Gastroesophageal sphincter (tissue), 4 donors: ENCODE data around the gene FBXO38. TPM values are rescaled to one million over a fixed set of nuclear protein-coding genes. Genes with fewer than 3 reads are reported as not detected.

Experiments used
- ATAC-seq: fragments of 150-250 bp; one replicate; pipeline ENCODE4 v1.9.1; 2016; ENCODE audit warnings: mild to moderate bottlenecking, moderate library complexity
- H3K27ac ChIP-seq, 4 donors: fragments of 200-600 bp; sonication (generic) in 3 of 4; 1 replicate in 3 of 4; 2 replicates in 1 of 4; pipeline ENCODE4 v1.5.1; 2016 to 2019
- H3K27me3 ChIP-seq: fragments of 200-600 bp; sonication (generic); one replicate; pipeline ENCODE4 v1.5.1; 2019
- H3K36me3 ChIP-seq, 2 donors: fragments of 200-600 bp; sonication (generic); one replicate each; pipeline ENCODE4 v1.5.1; 2019; ENCODE audit warnings: control low read depth in 1 of 2
- H3K4me1 ChIP-seq, 3 donors: fragments of 200-600 bp; sonication (generic); 1 replicate in 2 of 3; 2 replicates in 1 of 3; pipeline ENCODE4 v1.5.1; 2016 to 2019; ENCODE audit warnings: control low read depth in 2 of 3
- H3K4me3 ChIP-seq, 2 donors: fragments of 200-600 bp; sonication (generic); one replicate each; pipeline ENCODE4 v1.5.1; 2019; ENCODE audit warnings: mild to moderate bottlenecking in 1 of 2, moderate library complexity in 1 of 2
- H3K9me3 ChIP-seq, 3 donors: fragments of 200-600 bp; sonication (generic); one replicate each; pipeline ENCODE4 v1.5.1; 2017 to 2019; ENCODE audit warnings: control low read depth in 2 of 3
- EP300 ChIP-seq: sonication (generic); formaldehyde crosslinking; IDR thresholded peaks from one replicate; pipeline ENCODE4 v1.6.1; 2017; ENCODE audit warnings: antibody characterized with exemption, mild to moderate bottlenecking
- POLR2A ChIP-seq, 2 donors: fragments of 450-650 bp; IDR thresholded peaks; one replicate each; pipeline ENCODE4 v1.6.1; 2017; ENCODE audit warnings: antibody characterized with exemption in 2 of 2, mild to moderate bottlenecking in 2 of 2, moderate library complexity in 1 of 2
- POLR2AphosphoS5 ChIP-seq: sonication (generic); formaldehyde crosslinking; IDR thresholded peaks from one replicate; pipeline ENCODE4 v1.6.1; 2017; ENCODE audit warnings: antibody characterized with exemption
- WGBS, 2 donors: methylation state at CpG; one replicate each; pipeline ENCODE4 v1.1.5; 2018; ENCODE audit warnings: low coverage in 1 of 2; 5-methylcytosine and 5-hydroxymethylcytosine counted together
- total RNA-seq, 4 donors: library from RNA; depleted of rRNA; stranded (reverse); fragments of >200 nt; gene quantifications; one replicate each; pipeline ENCODE4 v1.1.0, GENCODE V29; 2016
- TF ChIP-seq, protein P1 (sequence below), 4 experiments: fragments of 200-600 bp in 2 of 4; fragments of 450-650 bp in 2 of 4; sonication (generic) in 1 of 4; IDR thresholded peaks; one replicate each; pipeline ENCODE4 v1.5.1; 2017 to 2019; ENCODE audit warnings: antibody characterized with exemption in 4 of 4, mild to moderate bottlenecking in 2 of 4, moderate library complexity in 2 of 4

Gene FBXO38
- total RNA-seq, 4 donors from 2014 or later, result 29.6 to 80.2 (median 40.7) TPM

DNA sequence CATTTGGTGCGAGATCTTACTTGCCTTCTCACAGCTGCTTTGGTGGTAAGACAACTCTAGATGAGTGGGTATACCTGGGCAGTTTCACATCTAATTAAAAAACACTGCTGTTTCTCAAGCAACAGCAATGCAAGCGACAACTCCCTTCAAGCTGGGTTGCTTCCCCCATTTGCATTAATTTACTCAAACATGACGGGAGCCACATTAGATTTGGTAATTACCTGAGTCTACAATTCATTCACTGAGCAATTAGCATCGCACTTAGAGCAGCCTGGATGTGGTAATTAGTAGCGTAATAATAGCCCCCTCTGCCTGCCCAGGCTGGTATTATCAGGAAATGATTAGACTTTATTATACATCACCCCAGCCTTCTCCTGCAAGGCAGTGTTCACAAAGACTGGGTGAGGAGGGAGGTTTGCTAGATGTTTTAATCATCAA is 73.4 kb downstream of the FBXO38 start:
- TF ChIP-seq, protein P1, sequence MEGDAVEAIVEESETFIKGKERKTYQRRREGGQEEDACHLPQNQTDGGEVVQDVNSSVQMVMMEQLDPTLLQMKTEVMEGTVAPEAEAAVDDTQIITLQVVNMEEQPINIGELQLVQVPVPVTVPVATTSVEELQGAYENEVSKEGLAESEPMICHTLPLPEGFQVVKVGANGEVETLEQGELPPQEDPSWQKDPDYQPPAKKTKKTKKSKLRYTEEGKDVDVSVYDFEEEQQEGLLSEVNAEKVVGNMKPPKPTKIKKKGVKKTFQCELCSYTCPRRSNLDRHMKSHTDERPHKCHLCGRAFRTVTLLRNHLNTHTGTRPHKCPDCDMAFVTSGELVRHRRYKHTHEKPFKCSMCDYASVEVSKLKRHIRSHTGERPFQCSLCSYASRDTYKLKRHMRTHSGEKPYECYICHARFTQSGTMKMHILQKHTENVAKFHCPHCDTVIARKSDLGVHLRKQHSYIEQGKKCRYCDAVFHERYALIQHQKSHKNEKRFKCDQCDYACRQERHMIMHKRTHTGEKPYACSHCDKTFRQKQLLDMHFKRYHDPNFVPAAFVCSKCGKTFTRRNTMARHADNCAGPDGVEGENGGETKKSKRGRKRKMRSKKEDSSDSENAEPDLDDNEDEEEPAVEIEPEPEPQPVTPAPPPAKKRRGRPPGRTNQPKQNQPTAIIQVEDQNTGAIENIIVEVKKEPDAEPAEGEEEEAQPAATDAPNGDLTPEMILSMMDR (IDR thresholded peaks at IDR 0.05), result no peak
- TF ChIP-seq POLR2AphosphoS5 (no peak), EP300 (no peak), POLR2A (IDR thresholded peaks at IDR 0.05) (no peak)
- Histone ChIP-seq H3K36me3 (no peaks in the 10 kb centered on the region), H3K4me3 (no peak overlapping the region), H3K27ac (no peak overlapping the region), H3K4me1 (no peaks in the 10 kb centered on the region), H3K27me3 (no peaks in the 10 kb centered on the region), H3K9me3 (no peaks in the 10 kb centered on the region)
- ATAC-seq, result no peak
- WGBS, 2 donors, result 49 to 74% methylated on average over 5 of the region's 5 CpGs

DNA sequence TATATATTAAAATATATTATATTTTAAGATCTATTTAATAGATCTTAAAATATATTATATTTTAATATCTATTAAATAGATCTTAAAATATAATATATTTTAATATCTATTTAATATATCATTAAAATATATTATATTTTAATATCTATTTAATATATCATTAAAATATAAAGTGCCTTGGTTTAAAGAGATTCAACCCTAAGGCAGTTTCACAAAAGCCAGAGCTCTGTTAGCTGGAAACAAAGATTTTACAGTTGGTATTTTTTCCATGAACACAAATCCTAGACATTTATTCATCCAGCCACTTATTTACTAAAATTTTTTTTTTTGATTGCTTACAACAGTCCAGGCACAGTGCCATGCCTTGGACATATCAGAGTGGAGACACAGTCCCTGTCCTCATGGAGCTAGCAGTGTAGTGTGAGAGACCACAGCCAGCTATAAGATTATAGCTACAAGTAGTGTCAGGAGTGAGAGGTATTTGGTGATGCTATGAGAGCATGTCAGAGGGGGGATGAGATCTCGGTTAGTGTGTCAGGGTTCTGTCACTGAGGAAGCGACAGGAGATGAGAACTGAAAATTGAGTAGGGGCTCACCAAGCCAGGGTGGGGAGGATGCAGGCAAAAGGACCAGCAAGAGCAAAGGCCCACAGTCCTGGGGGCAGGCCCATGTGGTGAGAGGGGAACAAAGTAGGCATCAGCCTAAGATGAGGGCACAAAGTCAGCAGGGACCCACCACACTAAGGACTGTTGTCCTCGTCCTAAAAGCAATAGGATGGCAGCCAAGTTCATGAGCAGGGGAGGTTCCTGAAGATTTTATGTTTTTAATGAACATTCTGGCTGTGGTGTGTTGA is 74.5 kb downstream of the FBXO38 start:
- Histone ChIP-seq H3K4me1 (no peaks in the 10 kb centered on the region), H3K36me3 (no peaks in the 10 kb centered on the region), H3K9me3 (no peaks in the 10 kb centered on the region), H3K27ac (no peak overlapping the region), H3K4me3 (no peak overlapping the region), H3K27me3 (no peaks in the 10 kb centered on the region)
- 72 to 73% methylated on average over 2 to 3 of the region's 3 CpGs for WGBS, 2 donors
- no peak for TF ChIP-seq POLR2A (IDR thresholded peaks at IDR 0.05)
- TF ChIP-seq, protein P1 (IDR thresholded peaks at IDR 0.05), result no peak
- no peak for TF ChIP-seq EP300
- TF ChIP-seq POLR2AphosphoS5, result no peak
- ATAC-seq, result no peak

DNA sequence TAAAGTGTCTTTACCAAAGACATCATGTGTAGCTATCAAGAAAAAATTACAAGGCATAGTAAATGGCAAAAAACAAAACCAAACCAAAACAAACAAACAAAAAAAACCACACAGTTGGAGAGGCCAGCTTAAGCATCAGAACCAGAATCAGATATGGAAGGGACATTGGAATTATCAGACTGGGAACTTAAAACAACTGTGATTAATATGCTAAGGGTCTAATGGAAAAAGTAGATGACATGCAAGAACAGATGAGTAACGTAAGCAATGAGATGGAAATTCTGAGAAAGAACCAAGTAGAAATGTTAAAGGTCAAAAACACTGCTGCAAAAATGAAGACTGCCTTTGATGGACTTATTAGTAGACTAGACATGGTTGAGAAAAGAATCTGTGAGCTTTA is 75.9 kb downstream of the FBXO38 start:
- Histone ChIP-seq H3K4me1 (peaks cover 0 to 2% (median 0%) of the 10 kb centered on the region in 3 donors), H3K4me3 (no peak overlapping the region), H3K27me3 (no peaks in the 10 kb centered on the region), H3K27ac (no peak overlapping the region), H3K36me3 (no peaks in the 10 kb centered on the region), H3K9me3 (no peaks in the 10 kb centered on the region)
- no peak for TF ChIP-seq POLR2AphosphoS5
- TF ChIP-seq EP300, result no peak
- TF ChIP-seq, protein P1 (IDR thresholded peaks at IDR 0.05), result no peak
- no peak for TF ChIP-seq POLR2A (IDR thresholded peaks at IDR 0.05)
- WGBS, 2 donors, result 19 to 55% methylated on average over 1 of the region's 1 CpG
- no peak for ATAC-seq

DNA sequence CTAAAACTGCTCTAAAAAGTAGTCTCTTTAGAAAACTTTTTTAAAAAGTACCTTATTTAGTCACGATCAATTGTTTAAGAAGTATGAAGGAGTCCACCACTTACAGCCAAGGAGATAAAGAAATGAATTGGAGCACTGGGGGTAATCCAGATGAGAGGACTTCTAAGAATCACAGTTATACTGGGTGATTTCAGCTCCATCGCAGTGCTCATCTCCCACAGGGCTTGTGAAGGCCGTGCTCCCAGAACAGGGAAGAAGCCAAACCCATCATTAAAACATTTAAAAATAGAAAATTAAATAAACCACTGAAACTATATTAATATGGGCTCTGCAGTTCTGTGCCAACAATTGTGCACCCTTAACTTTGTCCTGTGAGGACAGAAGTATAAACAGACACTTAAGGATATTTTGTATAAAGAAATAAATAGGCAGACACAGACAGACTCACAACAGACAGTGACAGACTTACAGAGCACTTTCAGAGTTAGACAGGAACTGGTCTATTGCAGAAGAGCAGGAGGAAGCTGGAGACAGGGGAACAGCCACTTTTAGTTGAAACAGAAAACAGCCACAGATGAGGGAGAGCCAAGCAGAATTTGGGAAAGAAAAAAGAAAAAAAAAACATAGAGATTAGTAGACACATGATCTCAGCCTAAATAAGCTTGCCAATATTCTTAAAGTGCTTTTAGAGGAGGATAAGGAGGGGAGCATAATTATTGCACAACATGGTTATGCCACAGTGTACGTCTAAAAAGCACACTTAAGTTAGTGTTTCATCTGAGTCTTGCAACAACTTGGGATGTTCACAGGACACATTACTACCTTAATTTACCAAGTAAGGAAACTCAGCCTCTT is 81.8 kb downstream of the FBXO38 start:
- Histone ChIP-seq H3K27ac (peak overlapping the region in 1 of 4 donors; percentile 17), H3K36me3 (no peaks in the 10 kb centered on the region), H3K9me3 (no peaks in the 10 kb centered on the region), H3K4me3 (no peak overlapping the region), H3K27me3 (no peaks in the 10 kb centered on the region), H3K4me1 (peaks cover 5 to 42% (median 13%) of the 10 kb centered on the region in 3 donors)
- no peak for TF ChIP-seq POLR2AphosphoS5
- no peak for TF ChIP-seq EP300
- TF ChIP-seq POLR2A (IDR thresholded peaks at IDR 0.05), result no peak
- TF ChIP-seq, protein P1 (IDR thresholded peaks at IDR 0.05), result no peak
- 24 to 27% methylated on average over 4 of the region's 4 CpGs for WGBS, 2 donors
- ATAC-seq, result peak; percentile 41
